Stimulated activated CD8-positive, alpha-beta memory T cell treated with anti-CD3 and anti-CD28 coated beads, Interleukin-2, amount 100 ng/mL, for 1 hour (primary cell): ENCODE results near the gene HPCA.

Experiments used
- DNase-seq, 2 donors: peaks; one replicate each; pipeline ENCODE4 v3.0.0-alpha.2; 2020; ENCODE audit warnings: low read depth in 2 of 2

The HPCA gene

DNA sequence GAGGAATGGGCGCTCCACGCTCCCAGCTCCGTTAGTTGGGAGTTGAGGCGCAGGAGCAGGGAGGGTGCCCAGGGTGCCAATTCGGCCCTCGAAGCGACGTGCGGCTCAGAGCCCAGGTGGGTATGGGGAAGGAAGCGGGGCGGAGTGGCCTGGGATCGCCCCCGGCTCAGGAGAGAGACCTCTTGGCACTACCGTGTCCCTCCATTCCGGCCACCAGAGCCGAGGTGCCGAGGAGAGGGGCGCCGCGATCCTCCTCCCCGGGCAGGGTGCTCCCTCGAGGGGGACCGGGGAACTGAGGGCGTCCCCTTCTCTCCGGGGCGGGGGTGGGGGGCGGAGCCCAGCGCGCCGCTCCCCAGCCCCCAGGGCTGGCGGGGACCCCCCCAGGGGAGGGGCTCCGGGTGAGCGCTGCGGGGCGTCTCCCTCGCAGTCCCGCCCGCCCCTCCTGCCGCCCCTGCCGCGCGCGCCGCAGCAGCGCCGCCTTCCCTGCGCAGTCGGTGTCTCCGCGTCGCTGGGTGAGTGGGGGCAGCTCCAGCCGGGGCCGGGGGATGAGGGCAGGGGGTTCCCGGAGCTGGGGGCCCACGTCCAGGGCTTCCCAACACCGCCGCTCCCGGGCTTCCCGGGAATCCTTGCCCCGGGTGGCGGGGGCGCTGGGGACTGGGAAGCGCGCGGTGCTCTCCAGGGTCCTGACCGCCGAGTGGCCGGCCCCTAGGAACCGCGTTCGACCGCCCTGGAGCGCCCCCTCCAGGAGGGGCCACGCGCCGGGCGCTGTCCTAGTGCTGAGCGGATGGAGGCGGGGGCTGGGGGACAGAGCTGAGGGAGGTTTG lies at the start of gene HPCA:
Gene HPCA (plus strand): TSS at position 488 of the 824 bp plus-strand sequence. CDS start 2,408 bp downstream, outside the sequence.
- DNase-seq, result no peak

GRCh38 chr1:32848354-32849063 lies 37.8 kb upstream of the HPCA start:
- no peak for DNase-seq

DNA sequence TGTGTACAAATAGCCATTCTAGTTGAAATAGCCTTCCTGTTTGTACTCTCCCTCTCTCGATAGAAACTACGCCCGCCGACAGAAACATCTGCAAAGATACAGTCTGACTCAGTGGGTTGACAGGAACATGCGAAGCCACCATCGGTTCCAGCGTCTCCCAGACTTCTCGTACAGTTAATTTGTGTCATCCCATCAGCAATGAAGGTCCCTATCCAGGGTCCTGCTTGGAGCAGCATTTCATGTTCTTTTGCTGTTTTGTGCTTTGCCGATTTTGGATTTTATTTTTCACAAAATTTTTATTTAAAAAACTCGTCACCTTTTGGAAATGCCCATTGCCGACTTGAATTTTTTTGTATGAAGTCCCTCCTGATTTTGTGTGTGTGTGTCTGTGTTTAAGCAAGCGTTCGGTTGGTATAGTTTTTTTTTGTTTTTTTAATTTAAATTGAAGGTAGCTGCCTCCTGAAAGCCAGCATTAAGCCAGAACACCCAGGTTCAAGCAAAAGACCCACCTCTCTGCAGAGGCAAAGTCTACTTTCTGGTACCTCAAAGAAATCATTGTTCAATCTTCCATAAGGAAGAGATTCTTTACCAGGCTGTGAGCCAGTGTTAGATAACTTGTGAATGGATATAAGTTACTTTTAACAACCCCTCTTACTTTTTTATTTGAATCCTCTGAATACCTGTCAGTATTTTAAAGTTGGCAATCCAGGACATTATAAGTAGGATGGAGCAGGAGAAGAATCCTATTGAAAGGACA lies 30.3 kb upstream of the HPCA start:
- no peak for DNase-seq

- DNase-seq, result no peak
Observed at GRCh38 chr1:32858136-32858535, 28.2 kb upstream of the HPCA start.

- no peak for DNase-seq
Observed at GRCh38 chr1:32858791-32859190, 27.5 kb upstream of the HPCA start.

- no peak for DNase-seq
Observed at GRCh38 chr1:32859915-32860314, 26.4 kb upstream of the HPCA start.

GRCh38 chr1:32860566-32860965 lies 25.7 kb upstream of the HPCA start:
- no peak for DNase-seq

DNA sequence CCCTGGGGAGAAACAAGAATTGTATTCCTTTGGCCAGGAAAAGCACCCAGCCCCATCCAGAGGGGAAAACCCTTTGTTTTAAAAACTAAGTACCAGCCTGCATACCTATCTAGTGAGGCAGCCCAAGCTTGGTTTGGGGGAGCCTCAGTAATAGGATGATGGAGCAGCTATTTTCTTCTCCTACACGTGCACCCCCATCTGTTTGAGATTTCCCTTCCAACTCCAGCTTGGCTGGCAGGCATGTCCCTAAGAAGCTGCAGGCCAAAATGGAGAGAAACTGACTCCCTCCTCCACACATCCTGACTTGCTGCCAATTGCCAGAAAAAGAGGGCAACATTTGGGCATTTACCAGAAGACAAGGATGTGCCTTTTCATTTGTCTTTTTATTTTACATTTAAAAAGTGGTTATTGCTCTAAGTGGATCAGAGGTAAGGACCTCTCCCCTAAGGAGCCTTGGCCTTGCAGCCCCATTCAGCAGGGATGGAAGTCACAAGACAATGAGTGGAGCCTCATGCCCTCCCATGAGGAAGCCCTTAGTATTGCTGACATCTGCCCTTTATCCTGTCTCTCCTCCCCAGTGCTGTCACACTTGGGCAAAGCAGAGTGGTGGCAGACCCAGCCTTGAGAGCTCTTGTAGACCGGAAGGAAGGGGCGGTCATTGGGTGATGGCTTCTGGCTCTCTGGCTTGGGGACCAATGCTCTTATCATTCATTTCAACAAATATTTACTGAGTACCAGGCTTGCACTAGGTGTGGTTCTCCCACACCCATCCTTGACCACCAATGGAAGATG lies 24.2 kb upstream of the HPCA start:
- no peak for DNase-seq

GRCh38 chr1:32863218-32863880 lies 22.9 kb upstream of the HPCA start:
- no peak for DNase-seq

- no peak for DNase-seq
Observed at GRCh38 chr1:32863881-32864245, 22.4 kb upstream of the HPCA start.

DNA sequence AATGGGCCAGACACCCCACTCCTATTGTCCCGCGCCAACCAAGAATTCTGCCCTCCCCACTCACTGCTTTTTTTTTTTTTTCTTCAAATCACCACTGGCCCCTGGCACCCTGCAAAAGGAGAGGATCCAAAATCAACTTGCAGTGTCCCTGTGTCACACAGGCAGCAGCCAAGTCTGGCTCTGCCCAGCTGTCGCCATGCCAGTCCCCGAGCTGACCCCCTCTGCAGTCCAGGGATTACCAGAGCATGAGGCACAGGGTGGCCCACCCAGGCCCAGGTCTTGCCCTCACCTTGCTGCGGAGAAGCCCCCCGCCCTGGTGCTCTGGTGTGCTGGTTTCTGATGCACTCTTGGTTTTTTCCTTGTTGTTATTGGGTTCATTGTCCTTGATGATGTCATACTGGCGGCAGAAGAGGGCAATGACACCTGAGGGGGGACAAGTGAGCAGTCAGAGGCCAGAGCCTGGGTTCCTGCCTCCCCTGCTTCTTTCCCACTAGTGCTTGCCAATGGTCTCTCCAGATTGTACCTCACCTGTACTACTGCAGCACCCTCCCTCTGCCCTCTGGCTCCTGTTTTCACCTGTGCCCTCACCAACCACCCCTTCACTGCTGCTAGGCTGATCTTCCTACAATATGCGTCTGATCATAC lies 21.8 kb upstream of the HPCA start:
- DNase-seq, result no peak

DNA sequence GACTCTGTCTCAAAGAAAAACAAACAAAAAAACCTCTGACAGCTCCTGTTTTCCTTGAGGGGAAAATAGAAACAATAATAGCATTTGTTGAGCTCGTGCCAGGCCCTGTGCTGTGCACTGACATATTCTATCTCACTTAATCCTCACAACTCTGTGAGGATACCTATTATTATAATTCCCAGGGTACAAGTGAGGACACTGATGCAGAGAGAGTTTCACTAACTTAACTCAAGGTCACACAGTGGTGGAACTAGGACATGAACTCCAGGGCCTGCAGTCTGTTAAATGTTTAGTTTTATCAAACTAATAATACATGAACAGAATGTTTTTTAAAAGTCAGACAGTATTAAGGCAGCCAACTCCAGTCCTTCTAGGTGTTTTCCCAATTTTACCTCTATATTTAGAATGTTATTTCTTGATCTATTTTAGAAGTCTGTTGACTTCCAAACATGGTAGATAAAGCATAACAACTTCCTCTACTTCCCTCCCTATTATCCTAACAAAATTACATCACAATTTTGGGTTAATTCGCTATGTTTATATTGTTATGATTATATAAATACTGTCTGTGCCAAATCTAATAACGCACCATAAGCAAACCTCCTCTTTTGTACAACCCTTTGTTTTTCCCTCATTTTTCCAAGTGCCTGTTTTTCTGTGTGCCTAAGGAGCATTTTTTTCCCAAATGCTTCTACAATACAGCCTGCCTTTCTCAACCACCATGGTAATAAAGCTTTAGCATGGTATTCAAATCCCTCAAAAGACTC lies 20.5 kb upstream of the HPCA start:
- DNase-seq, result no peak

GRCh38 chr1:32867151-32867550 lies 19.1 kb upstream of the HPCA start:
- no peak for DNase-seq

DNA sequence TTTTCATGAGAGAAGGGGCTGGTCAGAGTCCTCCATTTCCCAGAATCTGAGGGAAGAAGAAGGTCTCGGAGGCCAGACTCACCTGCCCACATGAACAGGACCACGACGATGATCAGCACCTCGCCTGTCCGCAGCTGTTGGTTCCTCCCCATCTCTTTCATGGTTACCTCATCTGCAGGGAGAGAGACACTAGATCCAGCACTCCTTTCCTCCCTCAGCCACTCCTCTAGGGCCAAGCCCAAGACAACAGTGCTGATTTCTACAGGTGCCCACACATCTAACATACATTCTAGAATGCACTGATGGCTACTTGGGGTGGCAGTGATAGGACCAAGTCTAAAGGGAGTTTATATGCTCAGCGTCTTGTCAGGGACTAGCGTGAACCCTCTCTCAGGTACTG lies 18.6 kb upstream of the HPCA start:
- DNase-seq, result no peak

GRCh38 chr1:32868085-32868484 lies 18.2 kb upstream of the HPCA start:
- no peak for DNase-seq

GRCh38 chr1:32868806-32869455 lies 17.4 kb upstream of the HPCA start:
- no peak for DNase-seq

- no peak for DNase-seq
Observed at GRCh38 chr1:32869923-32870614, 16.2 kb upstream of the HPCA start.

GRCh38 chr1:32870615-32871363 lies 15.5 kb upstream of the HPCA start, which contains the start of gene FNDC5:
FNDC5 (minus strand) TSS chr1:32870912.
- no peak for DNase-seq
